Neural crest cell (in vitro differentiated cells): ENCODE data around the gene CELF4. TPM values are rescaled to one million over a fixed set of nuclear protein-coding genes. Genes with fewer than 3 reads are reported as not detected.

ENCODE experiments used
- DNase-seq: peaks from one replicate; pipeline ENCODE4 v3.0.0; 2021; ENCODE audit warnings: low read depth, mixed read lengths, low spot score
- H3K27ac Mint-ChIP-seq: one replicate; pipeline ENCODE4 v1.8.0; 2021; ENCODE audit warnings: mild to moderate bottlenecking, mixed read lengths; ENCODE audit not compliant: unreplicated experiment
- H3K27me3 Mint-ChIP-seq: 2 replicates; pipeline ENCODE4 v1.8.0; 2021; ENCODE audit warnings: low read depth, mild to moderate bottlenecking, mixed read lengths
- H3K36me3 Mint-ChIP-seq: 2 replicates; pipeline ENCODE4 v1.8.0; 2021; ENCODE audit warnings: low read depth, mild to moderate bottlenecking, mixed read lengths
- H3K4me1 Mint-ChIP-seq: 2 replicates; pipeline ENCODE4 v1.8.0; 2021; ENCODE audit warnings: mixed read lengths
- H3K4me3 Mint-ChIP-seq: one replicate; pipeline ENCODE4 v1.8.0; 2021; ENCODE audit warnings: mild to moderate bottlenecking, mixed read lengths
- H3K9me3 Mint-ChIP-seq: 2 replicates; pipeline ENCODE4 v1.8.0; 2021; ENCODE audit warnings: mixed read lengths
- CTCF ChIP-seq: fragments of 200-600 bp; sonication (generic); conservative IDR thresholded peaks from 2 replicates; pipeline ENCODE4 v1.5.0; 2021; ENCODE audit warnings: antibody characterized with exemption, mild to moderate bottlenecking
- total RNA-seq: library from RNA; stranded (reverse); gene quantifications from 2 replicates; pipeline ENCODE4 v1.2.1, GENCODE V29; 2021

The CELF4 gene
- total RNA-seq, 1 donor from 2014 or later, result 1.9 TPM

- TF ChIP-seq CTCF, result no peak
- Mint-ChIP-seq H3K36me3 (no peaks in the 10 kb centered on the region), H3K9me3 (no peaks in the 10 kb centered on the region), H3K27ac (peak overlapping the region; percentile 90), H3K27me3 (no peaks in the 10 kb centered on the region), H3K4me1 (peaks cover 7% of the 10 kb centered on the region), H3K4me3 (no peak overlapping the region)
- DNase-seq, result no peak
Measured at GRCh38 chr18:37403100-37403781, 162.4 kb downstream of the CELF4 start.

- TF ChIP-seq CTCF, result no peak
- Mint-ChIP-seq H3K9me3 (no peaks in the 10 kb centered on the region), H3K4me1 (peaks cover 7% of the 10 kb centered on the region), H3K27me3 (no peaks in the 10 kb centered on the region), H3K27ac (no peak overlapping the region), H3K36me3 (no peaks in the 10 kb centered on the region), H3K4me3 (no peak overlapping the region)
- no peak for DNase-seq
Measured at GRCh38 chr18:37402735-37403099, 162.9 kb downstream of the CELF4 start.

GRCh38 chr18:37400802-37401201 is 164.8 kb downstream of the CELF4 start:
- H3K27ac Mint-ChIP-seq, result no peak overlapping the region
- no peak for TF ChIP-seq CTCF
- H3K36me3 Mint-ChIP-seq, result no peaks in the 10 kb centered on the region
- H3K4me1 Mint-ChIP-seq, result peaks cover 7% of the 10 kb centered on the region
- peaks cover 2% of the 10 kb centered on the region for H3K27me3 Mint-ChIP-seq
- H3K9me3 Mint-ChIP-seq, result no peaks in the 10 kb centered on the region
- DNase-seq, result no peak
- H3K4me3 Mint-ChIP-seq, result no peak overlapping the region

GRCh38 chr18:37398248-37398920 is 167.2 kb downstream of the CELF4 start:
- H3K4me1 Mint-ChIP-seq, result peaks cover 17% of the 10 kb centered on the region
- H3K36me3 Mint-ChIP-seq, result no peaks in the 10 kb centered on the region
- H3K27me3 Mint-ChIP-seq, result peaks cover 2% of the 10 kb centered on the region
- no peak for DNase-seq
- no peak overlapping the region for H3K27ac Mint-ChIP-seq
- no peaks in the 10 kb centered on the region for H3K9me3 Mint-ChIP-seq
- no peak for TF ChIP-seq CTCF
- no peak overlapping the region for H3K4me3 Mint-ChIP-seq

GRCh38 chr18:37397814-37398213 is 167.8 kb downstream of the CELF4 start:
- peaks cover 5% of the 10 kb centered on the region for H3K27me3 Mint-ChIP-seq
- no peak for TF ChIP-seq CTCF
- no peak overlapping the region for H3K4me3 Mint-ChIP-seq
- H3K36me3 Mint-ChIP-seq, result no peaks in the 10 kb centered on the region
- peaks cover 21% of the 10 kb centered on the region for H3K4me1 Mint-ChIP-seq
- no peak for DNase-seq
- no peaks in the 10 kb centered on the region for H3K9me3 Mint-ChIP-seq
- no peak overlapping the region for H3K27ac Mint-ChIP-seq
